Ectodermal cell (in vitro differentiated cells): Measurements from ENCODE around the gene USP50. TPM values are rescaled to one million over a fixed set of nuclear protein-coding genes. Genes with fewer than 3 reads are reported as not detected.
"Not testable (repeated sequence)": the region's sequence is repeated elsewhere in the genome, so short reads cannot be mapped to it uniquely, and the experiment has no call there.

ENCODE experiments used
- H3K27ac ChIP-seq: 2 replicates; pipeline ENCODE4 v1.7.0; 2013; ENCODE audit warnings: mild to moderate bottlenecking, low read depth, low read length; ENCODE audit not compliant: insufficient read depth, poor library complexity, severe bottlenecking
- H3K27me3 ChIP-seq: 2 replicates; pipeline ENCODE4 v1.7.0; 2013; ENCODE audit warnings: mild to moderate bottlenecking, low read length; ENCODE audit not compliant: insufficient read depth, control insufficient read depth, poor library complexity, severe bottlenecking
- H3K36me3 ChIP-seq: one replicate; pipeline ENCODE4 v1.7.0; 2013; ENCODE audit warnings: low read length; ENCODE audit not compliant: control insufficient read depth, insufficient read depth
- H3K4me1 ChIP-seq: one replicate; pipeline ENCODE4 v1.7.0; 2013; ENCODE audit warnings: low read length; ENCODE audit not compliant: control insufficient read depth, insufficient read depth
- H3K4me3 ChIP-seq: 2 replicates; pipeline ENCODE4 v1.7.0; 2013; ENCODE audit warnings: low read depth, low read length, control low read depth; ENCODE audit not compliant: insufficient read depth
- H3K9me3 ChIP-seq: 2 replicates; pipeline ENCODE4 v1.7.0; 2013; ENCODE audit warnings: mild to moderate bottlenecking, low read length, moderate library complexity; ENCODE audit not compliant: control insufficient read depth
- WGBS, 2 experiments: methylation state at CpG; one replicate each; pipeline ENCODE4 v1.1.7; 2013; ENCODE audit warnings: missing lambda C conversion rate in 2 of 2; 5-methylcytosine and 5-hydroxymethylcytosine counted together
- polyA plus RNA-seq, 4 experiments: library from polyadenylated mRNA; stranded (reverse); fragments of 50-300 nt; gene quantifications; one replicate each; pipeline ENCODE4 v1.2.3, GENCODE V29; 2013

Gene USP50
- polyA plus RNA-seq (2013, experiment 1 of 4): not detected
- not detected for polyA plus RNA-seq (2013, experiment 2 of 4)
- polyA plus RNA-seq (2013, experiment 3 of 4): not detected
- not detected for polyA plus RNA-seq (2013, experiment 4 of 4)

- H3K36me3 ChIP-seq: no peaks in the 10 kb centered on the region
- H3K4me1 ChIP-seq: no peaks in the 10 kb centered on the region
- WGBS, 2 experiments: 92 to 94% methylated on average over 5 of the region's 5 CpGs
- no peaks in the 10 kb centered on the region for H3K9me3 ChIP-seq
- H3K27me3 ChIP-seq: no peaks in the 10 kb centered on the region
- no peak within 1 kb of the TSS for H3K4me3 ChIP-seq
- H3K27ac ChIP-seq: no peak within 1 kb of the TSS
These were observed at the start of gene USP50 for GRCh38 chr15:50546566-50546965. Gene USP50, minus strand, starts transcription at chr15:50546666. Its CDS starts 141 bp downstream, at chr15:50546525.

- Histone ChIP-seq H3K27me3 (no peaks in the 10 kb centered on the region), H3K9me3 (no peaks in the 10 kb centered on the region), H3K4me1 (no peaks in the 10 kb centered on the region), H3K36me3 (peaks cover 3% of the 10 kb centered on the region), H3K27ac (no peak overlapping the region), H3K4me3 (no peak overlapping the region)
- 100% methylated on average over 1 of the region's 2 CpGs; no CpG with 5 or more reads in 1 of the 2 experiments for WGBS, 2 experiments
These were observed 47.8 kb upstream of the USP50 start for GRCh38 chr15:50594311-50594710.

GRCh38 chr15:50593761-50594160 lies 47.3 kb upstream of the USP50 start:
- Histone ChIP-seq H3K27ac (no peak overlapping the region), H3K27me3 (no peaks in the 10 kb centered on the region), H3K4me3 (no peak overlapping the region), H3K36me3 (peaks cover 8% of the 10 kb centered on the region), H3K9me3 (no peaks in the 10 kb centered on the region), H3K4me1 (no peaks in the 10 kb centered on the region)
- 99 to 100% methylated on average over 3 of the region's 3 CpGs for WGBS, 2 experiments

GRCh38 chr15:50590288-50590687 lies 43.8 kb upstream of the USP50 start:
- Histone ChIP-seq H3K4me3 (no peak overlapping the region), H3K27me3 (no peaks in the 10 kb centered on the region), H3K9me3 (no peaks in the 10 kb centered on the region), H3K36me3 (peaks cover 14% of the 10 kb centered on the region), H3K4me1 (no peaks in the 10 kb centered on the region), H3K27ac (no peak overlapping the region)
- WGBS, 2 experiments: 100% methylated on average over 1 of the region's 1 CpG; no CpG with 5 or more reads in 1 of the 2 experiments

- 93% methylated on average over 2 of the region's 2 CpGs for WGBS, 2 experiments
- Histone ChIP-seq H3K27ac (no peak overlapping the region), H3K36me3 (peaks cover 10% of the 10 kb centered on the region), H3K4me1 (no peaks in the 10 kb centered on the region), H3K9me3 (no peaks in the 10 kb centered on the region), H3K4me3 (no peak overlapping the region), H3K27me3 (no peaks in the 10 kb centered on the region)
These were observed 31.0 kb upstream of the USP50 start for GRCh38 chr15:50577492-50577891.

GRCh38 chr15:50576166-50576565 lies 29.7 kb upstream of the USP50 start:
- Histone ChIP-seq H3K4me3 (no peak overlapping the region), H3K4me1 (no peaks in the 10 kb centered on the region), H3K36me3 (peaks cover 10% of the 10 kb centered on the region), H3K27ac (no peak overlapping the region), H3K9me3 (no peaks in the 10 kb centered on the region), H3K27me3 (no peaks in the 10 kb centered on the region)
- 60 to 88% methylated on average over 1 of the region's 1 CpG for WGBS, 2 experiments

GRCh38 chr15:50573842-50574241 lies 27.4 kb upstream of the USP50 start:
- H3K27me3 ChIP-seq, H3K4me1 ChIP-seq, H3K4me3 ChIP-seq, H3K27ac ChIP-seq, H3K9me3 ChIP-seq: not testable (repeated sequence)
- peaks cover 16% of the 10 kb centered on the region for H3K36me3 ChIP-seq
- WGBS, 2 experiments: 86 to 93% methylated on average over 5 of the region's 5 CpGs

GRCh38 chr15:50563756-50564155 lies 17.3 kb upstream of the USP50 start:
- Histone ChIP-seq H3K27me3 (no peaks in the 10 kb centered on the region), H3K4me3 (no peak overlapping the region), H3K9me3 (no peaks in the 10 kb centered on the region), H3K27ac (no peak overlapping the region), H3K36me3 (peaks cover 18% of the 10 kb centered on the region), H3K4me1 (no peaks in the 10 kb centered on the region)
- WGBS, 2 experiments: 85 to 92% methylated on average over 4 of the region's 4 CpGs

DNA sequence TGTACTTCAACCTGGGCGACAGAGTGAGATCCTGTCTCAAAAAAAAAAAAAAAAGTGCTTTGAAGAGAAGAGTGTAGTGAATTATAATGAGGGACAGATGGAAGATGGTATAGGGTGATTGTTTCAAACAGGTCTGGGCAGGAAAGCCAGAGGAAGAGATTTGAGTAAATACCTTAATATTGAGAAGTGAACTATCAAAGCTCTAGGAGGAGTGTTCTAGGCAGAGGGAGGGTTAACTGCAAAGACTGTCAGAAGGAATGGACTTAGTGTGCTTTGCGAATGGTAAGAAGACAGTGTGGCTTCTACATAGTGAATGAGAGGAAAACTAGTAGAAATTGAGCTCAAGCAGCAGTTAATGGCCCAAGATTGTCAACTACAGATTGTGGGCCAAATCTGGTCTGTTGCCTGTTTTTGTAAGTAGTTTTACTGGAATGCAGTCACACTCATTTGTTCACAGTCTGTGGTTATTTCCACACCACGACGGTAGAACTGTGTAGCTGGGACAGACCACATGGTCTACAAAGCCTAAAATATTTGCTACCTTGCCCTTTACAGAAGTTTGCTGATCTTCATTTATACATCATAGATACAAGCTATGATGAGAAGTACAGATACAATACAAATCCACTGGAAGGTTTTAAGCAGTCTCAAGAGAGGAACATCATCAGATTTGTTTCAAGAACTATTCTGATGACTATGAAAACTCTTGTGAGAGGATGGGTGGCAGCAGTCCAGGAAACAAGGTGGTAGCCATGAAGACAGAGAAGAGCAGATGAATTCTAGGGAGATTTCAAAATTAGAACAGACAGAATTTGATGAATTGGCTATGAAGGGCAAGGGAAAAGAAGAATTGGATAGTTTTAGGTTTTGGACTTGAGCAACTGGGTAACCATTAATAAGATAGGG lies 16.5 kb upstream of the USP50 start:
- Histone ChIP-seq H3K36me3 (peaks cover 14% of the 10 kb centered on the region), H3K27me3 (no peaks in the 10 kb centered on the region)
- WGBS, 2 experiments: 96% methylated on average over 4 of the region's 4 CpGs

GRCh38 chr15:50558012-50558411 lies 11.5 kb upstream of the USP50 start:
- Histone ChIP-seq H3K4me1 (no peaks in the 10 kb centered on the region), H3K4me3 (no peak overlapping the region), H3K9me3 (no peaks in the 10 kb centered on the region), H3K27ac (no peak overlapping the region), H3K36me3 (peaks cover 6% of the 10 kb centered on the region), H3K27me3 (no peaks in the 10 kb centered on the region)
- 84 to 96% methylated on average over 2 of the region's 2 CpGs for WGBS, 2 experiments

More for the DNA sequence above, 16.5 kb upstream of the USP50 start:
- Histone ChIP-seq H3K9me3 (no peaks in the 10 kb centered on the region), H3K27ac (no peak overlapping the region), H3K4me1 (no peaks in the 10 kb centered on the region), H3K4me3 (no peak overlapping the region)
